Endothelial cell (in vitro differentiated cells): Measurements from ENCODE around the gene ACAA1. TPM values are rescaled to one million over a fixed set of nuclear protein-coding genes. Genes with fewer than 3 reads are reported as not detected.

Experiments used
- DNase-seq: peaks from one replicate; pipeline ENCODE4 v3.0.0; 2021; ENCODE audit warnings: low spot score
- H3K27ac Mint-ChIP-seq: one replicate; pipeline ENCODE4 v1.8.0; 2021; ENCODE audit warnings: mixed read lengths, inconsistent platforms; ENCODE audit not compliant: unreplicated experiment
- H3K27me3 Mint-ChIP-seq: one replicate; pipeline ENCODE4 v1.8.0; 2021; ENCODE audit warnings: mild to moderate bottlenecking, moderate library complexity, mixed read lengths, inconsistent platforms; ENCODE audit not compliant: unreplicated experiment
- H3K36me3 Mint-ChIP-seq: one replicate; pipeline ENCODE4 v1.8.0; 2021; ENCODE audit warnings: mild to moderate bottlenecking, low read depth, mixed read lengths, inconsistent platforms; ENCODE audit not compliant: unreplicated experiment
- H3K4me1 Mint-ChIP-seq: one replicate; pipeline ENCODE4 v1.8.0; 2021; ENCODE audit warnings: mild to moderate bottlenecking, mixed read lengths, inconsistent platforms; ENCODE audit not compliant: unreplicated experiment
- H3K4me3 Mint-ChIP-seq: one replicate; pipeline ENCODE4 v1.8.0; 2021; ENCODE audit warnings: mild to moderate bottlenecking, mixed read lengths, inconsistent platforms; ENCODE audit not compliant: unreplicated experiment
- H3K9me3 Mint-ChIP-seq: one replicate; pipeline ENCODE4 v1.8.0; 2021; ENCODE audit warnings: mixed read lengths, inconsistent platforms; ENCODE audit not compliant: unreplicated experiment
- CTCF ChIP-seq: fragments of 200-600 bp; sonication (generic); IDR thresholded peaks from one replicate; pipeline ENCODE4 v1.5.0; 2021; ENCODE audit warnings: antibody characterized with exemption; ENCODE audit not compliant: unreplicated experiment
- total RNA-seq: library from RNA; stranded (reverse); fragmentation: NEBNext Ultra II Directional; extraction: Animal tissue kit (Norgen Biotek cat#: 25700); gene quantifications from one replicate; pipeline ENCODE4 v1.2.1, GENCODE V29; 2021; ENCODE audit not compliant: unreplicated experiment

The ACAA1 gene
- total RNA-seq, 1 donor from 2014 or later, result 71.9 TPM

GRCh38 chr3:38151667-38152265 lies 14.8 kb upstream of the ACAA1 start:
- Mint-ChIP-seq H3K27ac (no peak overlapping the region), H3K4me3 (no peak overlapping the region), H3K9me3 (no peaks in the 10 kb centered on the region), H3K4me1 (peaks cover 6% of the 10 kb centered on the region), H3K27me3 (peaks cover 3% of the 10 kb centered on the region), H3K36me3 (no peaks in the 10 kb centered on the region)
- TF ChIP-seq CTCF, result no peak
- no peak for DNase-seq

GRCh38 chr3:38150780-38151528 lies 14.0 kb upstream of the ACAA1 start:
- Mint-ChIP-seq H3K27me3 (peaks cover 3% of the 10 kb centered on the region), H3K4me3 (no peak overlapping the region), H3K27ac (no peak overlapping the region), H3K36me3 (no peaks in the 10 kb centered on the region), H3K4me1 (peaks cover 6% of the 10 kb centered on the region), H3K9me3 (no peaks in the 10 kb centered on the region)
- DNase-seq, result no peak
- TF ChIP-seq CTCF, result no peak

GRCh38 chr3:38149708-38150107 lies 12.8 kb upstream of the ACAA1 start:
- no peak for TF ChIP-seq CTCF
- no peaks in the 10 kb centered on the region for H3K9me3 Mint-ChIP-seq
- H3K36me3 Mint-ChIP-seq, result no peaks in the 10 kb centered on the region
- no peak overlapping the region for H3K4me3 Mint-ChIP-seq
- no peak overlapping the region for H3K27ac Mint-ChIP-seq
- peaks cover 3% of the 10 kb centered on the region for H3K27me3 Mint-ChIP-seq
- no peak for DNase-seq
- peaks cover 6% of the 10 kb centered on the region for H3K4me1 Mint-ChIP-seq

- no peaks in the 10 kb centered on the region for H3K36me3 Mint-ChIP-seq
These were observed 11.5 kb upstream of the ACAA1 start for GRCh38 chr3:38148311-38148882.

More at GRCh38 chr3:38148311-38148882, 11.5 kb upstream of the ACAA1 start:
- Mint-ChIP-seq H3K4me1 (peaks cover 6% of the 10 kb centered on the region), H3K27ac (no peak overlapping the region), H3K9me3 (no peaks in the 10 kb centered on the region), H3K4me3 (no peak overlapping the region), H3K27me3 (peaks cover 3% of the 10 kb centered on the region)
- no peak for TF ChIP-seq CTCF
- DNase-seq, result no peak
